K562 (cell line): ENCODE results near the gene TRPC4. TPM values are rescaled to one million over a fixed set of nuclear protein-coding genes. Genes with fewer than 3 reads are reported as not detected.

Experiments
- ATAC-seq: fragments of 200-7000 bp; cut with Tn5 transposase; 3 replicates; pipeline ENCODE4 v1.9.1; 2020; ENCODE audit warnings: moderate library complexity
- BruUV-seq: library from RNA; stranded (reverse); fragments of 400-500 nt; replicated peaks from 2 replicates; lab custom pipeline; 2021; lab: Mats Ljungman, UMichigan
- CTCF ChIA-PET: fragments of 300-600 bp; formaldehyde crosslinking; extraction: SDS; loops from one replicate; lab custom pipeline; 2021; ENCODE audit warnings: low intra/inter-chr PET ratio; lab: Yijun Ruan, JAX
- POLR2A ChIA-PET: fragments of 300-600, 350-650 bp; sonication (Branson Sonifier 250); formaldehyde crosslinking; extraction: SDS; loops from one replicate; lab custom pipeline; 2021; ENCODE audit warnings: antibody characterized with exemption, inconsistent platforms; lab: Yijun Ruan, JAX
- DNase-seq, 4 experiments: peaks; one replicate each; pipeline versions ENCODE4 v3.0.0 to v3.0.0-alpha.2; 2011 to 2018; ENCODE audit warnings: low spot score in 3 of 4, mixed read lengths in 3 of 4; ENCODE audit errors: extremely low read depth in 1 of 4
- FAIRE-seq: peaks from 2 replicates; lab custom pipeline; 2011; peaks lifted over from hg19 to GRCh38; lab: Jason Lieb, UNC
- H2AFZ ChIP-seq: 2 replicates; pipeline ENCODE4 v1.6.0; 2011; ENCODE audit warnings: low read depth, low read length, control low read depth, inconsistent platforms
- H3K27ac ChIP-seq: fragments of 200-600 bp; 3 replicates; pipeline ENCODE4 v1.8.0; 2011; ENCODE audit warnings: low read depth, mild to moderate bottlenecking, control low read depth, inconsistent platforms, low read length, moderate library complexity, mixed read lengths; ENCODE audit errors: extremely low read depth
- H3K27me3 ChIP-seq, 2 experiments: fragments of 300-600 bp in 1 of 2; 2 replicates in 1 of 2; 3 replicates in 1 of 2; pipeline versions ENCODE4 v1.6.0 to v1.8.0; 2011; ENCODE audit warnings: inconsistent platforms in 2 of 2, low read length in 2 of 2, mild to moderate bottlenecking in 1 of 2, mixed read lengths in 1 of 2, moderate library complexity in 1 of 2; ENCODE audit not compliant: control insufficient read depth in 2 of 2, insufficient read depth in 2 of 2
- H3K36me3 ChIP-seq: fragments of 300-600 bp; 3 replicates; pipeline ENCODE4 v1.8.0; 2011; ENCODE audit warnings: mild to moderate bottlenecking, low read length, inconsistent platforms; ENCODE audit not compliant: control insufficient read depth, insufficient read depth
- H3K4me1 ChIP-seq, 2 experiments: fragments of 200-600 bp in 1 of 2; replicated peaks in 1 of 2; 2 replicates in 1 of 2; 3 replicates in 1 of 2; pipeline versions ENCODE4 v1.5.1 to v1.8.0; 2011; ENCODE audit warnings: inconsistent platforms in 2 of 2, low read length in 2 of 2, mild to moderate bottlenecking in 1 of 2, mixed read lengths in 1 of 2, moderate library complexity in 1 of 2; ENCODE audit not compliant: control insufficient read depth in 2 of 2, insufficient read depth in 2 of 2
- H3K4me2 ChIP-seq: 2 replicates; pipeline ENCODE4 v1.6.1; 2011; ENCODE audit warnings: low read length, control low read depth, inconsistent platforms, mixed read lengths; ENCODE audit not compliant: insufficient read depth
- H3K4me3 ChIP-seq: fragments of 200-600 bp; sonication (generic), shearing (Covaris generic); 2 replicates; pipeline ENCODE4 v1.5.1; 2016; ENCODE audit warnings: control low read depth, inconsistent platforms
- H3K79me2 ChIP-seq: fragments of 200-600 bp; 3 replicates; pipeline ENCODE4 v1.8.0; 2011; ENCODE audit warnings: low read length, inconsistent platforms; ENCODE audit not compliant: control insufficient read depth, insufficient read depth
- H3K9ac ChIP-seq, 2 experiments: 2 replicates each; pipeline versions ENCODE4 v1.6.0 to v1.6.1; 2011; ENCODE audit warnings: low read depth in 2 of 2, low read length in 2 of 2, control low read depth in 1 of 2, inconsistent platforms in 1 of 2, mild to moderate bottlenecking in 1 of 2, mixed read lengths in 1 of 2; ENCODE audit not compliant: insufficient read depth in 1 of 2
- H3K9me1 ChIP-seq: one replicate; pipeline ENCODE4 v1.6.0; 2011; ENCODE audit warnings: inconsistent platforms, mild to moderate bottlenecking, low read length, moderate library complexity; ENCODE audit not compliant: control insufficient read depth, insufficient read depth
- H3K9me3 ChIP-seq: replicated peaks from 2 replicates; pipeline ENCODE4 v1.5.1; 2011; ENCODE audit warnings: low read depth, low read length, inconsistent platforms; ENCODE audit not compliant: control insufficient read depth, insufficient read depth
- H4K20me1 ChIP-seq: replicated peaks from 2 replicates; pipeline ENCODE4 v1.6.1; 2011; ENCODE audit warnings: low read length, inconsistent platforms, mixed read lengths; ENCODE audit not compliant: control insufficient read depth, insufficient read depth
- CBFA2T2 ChIP-seq: fragments of 450-650 bp; conservative IDR thresholded peaks from 2 replicates; pipeline ENCODE4 v1.6.1; 2017; ENCODE audit warnings: mild to moderate bottlenecking
- CBFB ChIP-seq: sonication (generic); formaldehyde crosslinking; IDR thresholded peaks from 2 replicates; pipeline ENCODE4 v1.4.0; 2020; ENCODE audit warnings: mild to moderate bottlenecking, missing genetic modification reagents
- FOSL1 ChIP-seq: fragments of 200-800 bp; sonication (Bioruptor generic); conservative IDR thresholded peaks from 2 replicates; pipeline ENCODE4 v1.6.1; 2016; ENCODE audit warnings: missing genetic modification characterization, missing compliant biosample characterization
- HDAC8 ChIP-seq: fragments of 450-650 bp; IDR thresholded peaks from 2 replicates; pipeline ENCODE4 v1.6.1; 2016; ENCODE audit warnings: mild to moderate bottlenecking, missing genetic modification characterization, moderate library complexity, missing compliant biosample characterization
- HMG20B ChIP-seq: fragments of 250-450 bp; sonication (Bioruptor Pico); IDR thresholded peaks from 2 replicates; pipeline ENCODE4 v1.5.0; 2021; ENCODE audit warnings: mild to moderate bottlenecking
- JUN ChIP-seq, 2 experiments: sonication (generic) in 1 of 2; formaldehyde crosslinking in 1 of 2; IDR thresholded peaks; 2 replicates each; pipeline versions ENCODE4 v1.6.1 to v1.8.0; 2012 to 2022; ENCODE audit warnings: borderline replicate concordance in 2 of 2, mild to moderate bottlenecking in 2 of 2, improper control_type of control experiment in 1 of 2, low read depth in 1 of 2, low read length in 1 of 2, missing genetic modification reagents in 1 of 2
- MCM2 ChIP-seq: fragments of 450-650 bp; IDR thresholded peaks from 2 replicates; pipeline ENCODE4 v1.6.1; 2017; ENCODE audit warnings: low read depth, mild to moderate bottlenecking
- PYGO2 ChIP-seq: fragments of 450-650 bp; IDR thresholded peaks from 2 replicates; pipeline ENCODE4 v1.6.1; 2016; ENCODE audit warnings: mild to moderate bottlenecking, missing genetic modification characterization, moderate library complexity, missing compliant biosample characterization
- SAP30 ChIP-seq: fragments of 200-600 bp; sonication (generic); IDR thresholded peaks from 2 replicates; pipeline ENCODE4 v1.6.1; 2012; ENCODE audit warnings: borderline replicate concordance, low read depth, mild to moderate bottlenecking, moderate library complexity, low read length, control low read depth, inconsistent platforms; ENCODE audit not compliant: insufficient read depth, poor library complexity, severe bottlenecking
- YY1 ChIP-seq, 3 experiments: IDR thresholded peaks; 2 replicates each; pipeline ENCODE4 v1.6.1; 2011; ENCODE audit warnings: low read length in 2 of 3, mild to moderate bottlenecking in 2 of 3, moderate library complexity in 2 of 3, borderline replicate concordance in 1 of 3, control low read depth in 1 of 3, low read depth in 1 of 3; ENCODE audit not compliant: insufficient read depth in 3 of 3, insufficient replicate concordance in 2 of 3, control insufficient read depth in 1 of 3, insufficient read length in 1 of 3; ENCODE audit errors: extremely low read depth in 1 of 3
- ZNF263 ChIP-seq: sonication (generic); formaldehyde crosslinking; IDR thresholded peaks from 2 replicates; pipeline ENCODE4 v1.8.0; 2022; ENCODE audit warnings: mild to moderate bottlenecking, missing genetic modification reagents, borderline replicate concordance
- ZNF561 ChIP-seq: fragments of 450-650 bp; formaldehyde crosslinking; conservative IDR thresholded peaks from 2 replicates; pipeline ENCODE4 v1.4.0; 2020; ENCODE audit warnings: mild to moderate bottlenecking, moderate library complexity
- ZNF785 ChIP-seq: fragments of 250-450 bp; sonication (Bioruptor Pico); IDR thresholded peaks from 2 replicates; pipeline ENCODE4 v1.4.0; 2020; ENCODE audit warnings: mild to moderate bottlenecking
- WGBS: fragments of 100-300 bp; shearing (Covaris generic); methylation state at CpG from one replicate; pipeline ENCODE4 v1.1.6; 2016; ENCODE audit warnings: low coverage, mixed read lengths; ENCODE audit not compliant: insufficient coverage; ENCODE audit errors: missing lambda C conversion rate; 5-methylcytosine and 5-hydroxymethylcytosine counted together
- in situ Hi-C: fragments of 300-500 bp; cut with MboI; formaldehyde crosslinking; loops from 4 replicates; pipeline ENCODE4 v1.15.0; 2018; ENCODE audit warnings: inconsistent platforms, mixed read lengths
- intact Hi-C: fragments of 100-400 bp; cut with micrococcal nuclease; formaldehyde crosslinking; loops from 2 replicates; pipeline ENCODE4 v1.14.2; 2022
- polyA plus RNA-seq, 8 experiments: library from polyadenylated mRNA; depleted of rRNA in 4 of 8; stranded (reverse) in 5 of 8; unstranded in 3 of 8; fragments of >200 nt; fragmentation: Nextera tagmentation in 2 of 8; fragmentation: Illumina TruSeq in 1 of 8; extraction: Ambion mirVana in 2 of 8; extraction: Trizol in 1 of 8; gene quantifications; 2 replicates each; pipeline versions ENCODE4 v1.2.1 to v1.2.3, GENCODE V29; 2011 to 2014; ENCODE audit warnings: inconsistent platforms in 1 of 8, missing spikeins in 1 of 8
- total RNA-seq, 7 experiments: library from RNA; depleted of rRNA in 6 of 7; stranded (reverse); fragments of >200 nt in 6 of 7; fragmentation: Illumina TruSeq in 2 of 7; extraction: Trizol in 2 of 7; gene quantifications; 2 replicates each; pipeline versions ENCODE4 v1.2.1 to v1.2.3, GENCODE V29; 2011 to 2021; ENCODE audit warnings: low replicate concordance in 1 of 7

TRPC4 gene
- total and polyA plus RNA-seq, 9 of the 15 experiments (the other 6 are each of a cell fraction or from before 2014, with no cell fraction given): 0.03 to 0.04 TPM; not detected in 7

GRCh38 chr13:37741536-37741935 lies 128.0 kb downstream of the TRPC4 start:
- intact Hi-C loops: no loop called here
- BruUV-seq: no TSS peak
- Histone ChIP-seq H3K27ac (no peak overlapping the region), H3K4me1 (no peaks in the 10 kb centered on the region), H3K36me3 (no peaks in the 10 kb centered on the region), H3K79me2 (no peaks in the 10 kb centered on the region), H3K9me1 (no peaks in the 10 kb centered on the region), H2AFZ (no peak overlapping the region), H4K20me1 (no peaks in the 10 kb centered on the region), H3K4me3 (no peak overlapping the region), H3K9ac (no peak overlapping the region), H3K4me2 (no peak overlapping the region), H3K9me3 (no peaks in the 10 kb centered on the region), H3K27me3 (no peaks in the 10 kb centered on the region)
- DNase-seq (no peak), ATAC-seq (no peak), FAIRE-seq (no peak)
- 4% methylated on average over 7 of the region's 7 CpGs for WGBS
- POLR2A ChIA-PET: no interaction called here
- in situ Hi-C loops: no loop called here
- CTCF ChIA-PET: no interaction called here
- TF ChIP-seq CBFA2T2: no peak
- no peak for TF ChIP-seq ZNF785 (CRISPR knock-in tag)
- no peak for TF ChIP-seq SAP30
- TF ChIP-seq YY1 (IDR thresholded peaks at IDR 0.05; ENCODE audit: borderline replicate concordance in 1 of 3, control insufficient read depth in 1 of 3, extremely low read depth in 1 of 3, insufficient read depth in 3 of 3, insufficient read length in 1 of 3, insufficient replicate concordance in 2 of 3, low read depth in 1 of 3, low read length in 2 of 3): no peak
- TF ChIP-seq FOSL1 (tag): no peak
- no peak for TF ChIP-seq ZNF263 (CRISPR knock-in tag)
- TF ChIP-seq ZNF561 (CRISPR knock-in tag): no peak
- TF ChIP-seq JUN (IDR thresholded peaks at IDR 0.05; ENCODE audit: borderline replicate concordance, low read depth, low read length): no peak
- no peak for TF ChIP-seq JUN (CRISPR knock-in tag; IDR thresholded peaks at IDR 0.05; ENCODE audit: borderline replicate concordance)
- no peak for TF ChIP-seq HMG20B (CRISPR knock-in tag)
- no peak for TF ChIP-seq HDAC8 (tag)
- no peak for TF ChIP-seq CBFB
- no peak for TF ChIP-seq PYGO2 (tag)
- no peak for TF ChIP-seq MCM2
